GM06990 (cell line): ENCODE measurements around the gene PIP4K2C.

Experiments used
- DNase-seq: peaks from one replicate; pipeline ENCODE4 v3.0.0-alpha.2; 2011; ENCODE audit not compliant: insufficient read length; ENCODE audit errors: extremely low read depth
- H3K27me3 ChIP-seq: replicated peaks from 2 replicates; pipeline ENCODE4 v1.6.0; 2011; ENCODE audit warnings: low read length; ENCODE audit not compliant: control insufficient read depth, insufficient read depth
- H3K36me3 ChIP-seq: 2 replicates; pipeline ENCODE4 v1.5.1; 2011; ENCODE audit warnings: low read length; ENCODE audit not compliant: control insufficient read depth, insufficient read depth
- H3K4me3 ChIP-seq: replicated peaks from 2 replicates; pipeline ENCODE4 v1.5.1; 2011; ENCODE audit warnings: low read depth, mild to moderate bottlenecking, control low read depth, low read length
- CTCF ChIP-seq: IDR thresholded peaks from 2 replicates; pipeline ENCODE4 v1.5.1; 2011; ENCODE audit warnings: low read length, control low read depth, mild to moderate bottlenecking, inconsistent platforms; ENCODE audit not compliant: insufficient read depth, poor library complexity, severe bottlenecking

The PIP4K2C gene

DNA sequence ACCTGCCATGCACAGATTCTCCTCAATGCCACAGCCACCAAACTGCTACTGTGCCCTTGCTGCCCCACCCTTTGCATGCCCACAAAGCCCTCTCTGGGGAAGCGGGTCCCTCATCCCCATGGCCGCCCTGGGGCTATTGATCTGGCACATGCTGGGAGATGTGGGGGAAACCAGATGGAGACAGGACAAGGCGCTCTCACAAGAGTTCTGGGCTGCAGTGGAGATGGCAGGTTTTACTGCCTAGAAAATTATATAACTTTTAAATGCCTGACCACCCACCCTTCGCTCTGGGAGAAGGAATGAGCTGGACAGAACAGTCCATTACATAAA, 10.6 kb upstream of the PIP4K2C start:
- no peak for TF ChIP-seq CTCF
- H3K4me3 ChIP-seq: no peak overlapping the region
- H3K36me3 ChIP-seq: no peaks in the 10 kb centered on the region
- H3K27me3 ChIP-seq: no peaks in the 10 kb centered on the region; the same call in 1 of the 2 replicates
- DNase-seq: no peak

- no peak for DNase-seq
- no peak for TF ChIP-seq CTCF
- Histone ChIP-seq H3K27me3 (no peaks in the 10 kb centered on the region; the same call in 1 of the 2 replicates), H3K36me3 (no peaks in the 10 kb centered on the region), H3K4me3 (no peak overlapping the region)
These were observed 9.2 kb upstream of the PIP4K2C start for GRCh38 chr12:57581802-57582201.

- Histone ChIP-seq H3K36me3 (no peaks in the 10 kb centered on the region), H3K4me3 (no peak overlapping the region), H3K27me3 (no peaks in the 10 kb centered on the region; the same call in 1 of the 2 replicates)
- no peak for TF ChIP-seq CTCF
- DNase-seq: no peak
These were observed 8.6 kb upstream of the PIP4K2C start for GRCh38 chr12:57582440-57582839.

DNA sequence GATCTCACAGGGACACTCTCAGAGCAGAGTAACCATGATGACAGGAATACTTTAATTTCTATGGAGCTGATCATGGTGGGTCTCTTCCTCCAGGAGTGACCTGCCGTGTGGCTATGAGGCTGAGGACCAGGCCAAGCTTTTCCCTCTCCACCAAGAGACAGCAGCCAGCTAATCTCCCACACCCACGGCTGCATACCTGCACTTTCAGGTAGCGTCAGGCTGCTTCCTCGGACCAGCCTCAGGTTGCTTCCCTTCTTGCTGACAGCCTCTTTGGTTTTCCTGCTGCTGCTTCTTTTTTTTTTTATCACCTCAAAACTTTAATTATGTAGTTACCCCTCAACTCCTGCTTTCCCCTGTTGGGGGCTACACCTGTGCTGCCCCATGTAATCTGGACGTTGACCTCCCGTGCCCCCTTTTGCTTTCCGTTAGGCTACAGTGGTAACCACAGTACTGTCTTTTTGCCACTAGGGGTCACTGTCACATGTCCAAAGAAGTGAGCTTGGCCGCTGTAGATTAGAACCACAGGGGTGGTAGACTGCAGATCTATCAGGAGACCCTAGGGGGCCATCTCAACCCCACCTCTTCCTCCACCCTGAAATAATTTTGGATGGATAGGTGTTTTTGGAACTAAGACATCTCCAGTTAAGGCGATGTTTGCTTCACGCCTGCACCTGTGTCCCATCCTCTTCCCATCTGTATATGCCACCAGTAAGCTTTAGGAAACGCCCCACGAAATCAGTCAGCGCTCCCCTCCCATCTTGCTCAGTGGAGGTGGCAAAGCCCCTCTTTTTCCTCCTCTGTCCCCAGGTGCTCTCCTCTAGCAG, 7.8 kb upstream of the PIP4K2C start:
- no peaks in the 10 kb centered on the region for H3K36me3 ChIP-seq
- peak; percentile 93 for TF ChIP-seq CTCF
- peak; percentile 24 for DNase-seq
- H3K27me3 ChIP-seq: no peaks in the 10 kb centered on the region; the same call in 1 of the 2 replicates
- no peak overlapping the region for H3K4me3 ChIP-seq

- H3K4me3 ChIP-seq: no peak overlapping the region
- no peak for TF ChIP-seq CTCF
- no peaks in the 10 kb centered on the region; the same call in 1 of the 2 replicates for H3K27me3 ChIP-seq
- no peak for DNase-seq
- H3K36me3 ChIP-seq: no peaks in the 10 kb centered on the region
These were observed 6.9 kb upstream of the PIP4K2C start for GRCh38 chr12:57584050-57584449.
